Omental fat pad (tissue), 4 donors: Measurements from ENCODE around the gene FOXK1. TPM values are rescaled to one million over a fixed set of nuclear protein-coding genes. Genes with fewer than 3 reads are reported as not detected.

Experiments used
- ATAC-seq: fragments of 150-250 bp; one replicate; pipeline ENCODE4 v1.9.1; 2016; ENCODE audit warnings: mild to moderate bottlenecking, moderate library complexity; ENCODE audit not compliant: low FRiP score
- DNase-seq: peaks from one replicate; pipeline ENCODE4 v3.0.0-alpha.2; 2019; ENCODE audit warnings: low spot score
- CTCF ChIP-seq, 3 donors: fragments of 450-650 bp; IDR thresholded peaks; one replicate each; pipeline ENCODE4 v1.5.1; 2016 to 2017; ENCODE audit warnings: antibody characterized with exemption in 3 of 3, mild to moderate bottlenecking in 3 of 3, moderate library complexity in 2 of 3
- total RNA-seq, 4 donors: library from RNA; depleted of rRNA; stranded (reverse); fragments of >200 nt; gene quantifications; one replicate each; pipeline ENCODE4 v1.1.0, GENCODE V29; 2016

FOXK1 gene
- total RNA-seq, 4 donors from 2014 or later: 10.8 to 35.0 (median 20.4) TPM

- TF ChIP-seq CTCF (IDR thresholded peaks at IDR 0.05): no peak
- DNase-seq: no peak
- ATAC-seq: no peak
These were observed 60.8 kb downstream of the FOXK1 start for GRCh38 chr7:4742852-4743251.

GRCh38 chr7:4744391-4745264 lies 62.5 kb downstream of the FOXK1 start:
- TF ChIP-seq CTCF (IDR thresholded peaks at IDR 0.05): no peak
- ATAC-seq (peak; percentile 95), DNase-seq (peak; percentile 84)

GRCh38 chr7:4745265-4745919 lies 63.3 kb downstream of the FOXK1 start:
- DNase-seq (no peak), ATAC-seq (no peak)
- no peak for TF ChIP-seq CTCF (IDR thresholded peaks at IDR 0.05)

DNA sequence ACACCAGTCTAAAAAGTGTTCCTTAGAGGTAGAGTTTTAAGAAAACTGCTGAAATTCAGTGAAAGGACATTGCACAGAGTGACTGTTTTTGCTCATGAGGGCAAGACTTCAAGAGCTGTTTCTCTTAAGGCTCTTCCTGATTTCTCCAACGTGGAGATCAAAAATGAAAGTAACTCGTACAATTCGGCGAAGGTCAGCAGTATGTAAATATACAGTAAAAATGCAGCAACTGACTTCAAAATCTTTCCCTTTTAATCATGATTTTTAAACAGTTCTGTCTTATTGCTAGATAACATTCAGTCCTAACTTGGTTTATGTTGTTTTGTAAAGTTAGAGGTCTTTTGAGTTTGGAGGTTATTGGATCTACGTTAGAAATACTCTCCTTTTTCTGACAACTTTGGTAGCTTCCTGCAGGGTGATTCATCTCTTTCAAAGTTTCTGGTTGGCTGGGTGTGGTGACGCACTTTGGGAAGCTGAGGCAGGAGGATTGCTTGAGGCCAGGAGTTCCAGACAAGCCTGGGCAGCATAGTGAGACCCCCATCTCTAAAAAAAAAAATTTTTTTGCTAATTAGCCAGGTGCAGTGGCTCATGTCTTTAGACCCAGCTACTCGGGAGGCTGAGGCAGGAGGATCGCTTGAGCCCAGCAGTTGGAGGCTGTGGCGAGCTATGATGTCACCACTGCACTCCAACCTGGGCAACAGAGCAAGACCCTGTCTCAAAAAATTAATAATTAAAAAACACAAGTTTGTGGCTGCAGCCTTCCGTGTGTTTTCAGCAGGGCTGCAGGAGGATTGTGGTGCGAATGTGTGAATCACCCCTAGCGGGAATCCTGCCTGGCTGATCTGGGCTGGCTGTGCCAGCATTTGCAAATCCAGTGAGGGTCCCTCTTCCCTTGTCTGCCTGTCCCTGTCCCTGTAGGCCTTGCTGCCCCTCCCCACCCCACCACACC lies 64.2 kb downstream of the FOXK1 start:
- no peak for DNase-seq
- no peak for TF ChIP-seq CTCF (IDR thresholded peaks at IDR 0.05)

DNA sequence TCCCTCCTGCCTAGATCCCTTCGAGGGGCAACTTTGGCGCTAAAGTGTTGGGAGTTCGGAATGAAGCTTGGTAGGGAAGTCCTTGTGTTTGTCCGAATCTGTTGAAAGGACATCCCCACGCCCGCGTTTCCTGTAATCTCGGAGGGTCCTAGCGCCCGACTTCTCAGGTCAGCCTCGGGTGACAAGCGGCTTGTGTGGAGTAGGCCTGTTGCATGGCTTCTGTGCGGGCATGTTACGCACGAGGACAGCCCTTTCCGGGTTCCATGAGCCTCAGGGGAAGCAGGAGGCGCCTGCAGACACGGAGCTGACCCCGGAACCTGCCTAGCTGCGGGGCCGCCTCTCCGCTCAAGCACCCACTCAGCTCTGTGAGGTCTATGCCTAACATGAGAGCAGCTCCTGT lies 64.9 kb downstream of the FOXK1 start:
- DNase-seq (no peak), ATAC-seq (no peak)
- TF ChIP-seq CTCF (IDR thresholded peaks at IDR 0.05): no peak

More for the DNA sequence above, 64.2 kb downstream of the FOXK1 start:
- no peak for ATAC-seq

DNA sequence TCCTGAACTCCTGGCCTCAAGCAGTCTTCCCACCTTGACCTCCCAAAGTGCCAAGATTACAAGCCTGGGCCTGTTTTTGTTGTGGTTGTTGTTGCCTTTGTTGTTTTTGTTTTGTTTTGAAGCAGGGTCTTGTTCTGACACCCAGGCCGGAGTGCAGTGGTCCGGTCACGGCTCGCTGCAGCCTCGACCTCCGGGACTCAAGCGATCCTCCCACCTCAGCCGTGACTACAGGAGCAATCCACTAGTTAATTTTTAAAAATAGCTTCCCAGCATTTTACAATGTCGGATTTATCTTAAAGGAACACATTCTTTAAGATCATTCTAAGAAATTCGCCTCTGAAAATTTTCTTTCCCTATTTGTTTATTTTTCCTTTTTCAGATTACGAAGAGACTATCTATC lies 65.7 kb downstream of the FOXK1 start:
- no peak for TF ChIP-seq CTCF (IDR thresholded peaks at IDR 0.05)
- no peak for DNase-seq
- ATAC-seq: no peak
